HG02852 (cell line): ENCODE measurements around the gene ARMC3.
A peak's percentile ranks its signal among the peaks of the same experiment; 100 is the strongest.

Source experiments
- ATAC-seq: cut with Tn5 transposase; IDR thresholded peaks from one replicate; pipeline ENCODE4 v1.9.1; 2021; ENCODE audit warnings: mild to moderate bottlenecking, moderate library complexity; ENCODE audit not compliant: unreplicated experiment

The ARMC3 gene

GRCh38 chr10:22990443-22990842 lies 62.6 kb downstream of the ARMC3 start:
- no peak for ATAC-seq

- ATAC-seq, result peak; percentile 61
Observed at GRCh38 chr10:22992075-22992474, 64.2 kb downstream of the ARMC3 start.

GRCh38 chr10:22992621-22993020 lies 64.8 kb downstream of the ARMC3 start:
- no peak for ATAC-seq

GRCh38 chr10:22993314-22993713 lies 65.5 kb downstream of the ARMC3 start:
- no peak for ATAC-seq

GRCh38 chr10:22997096-22997495 lies 69.2 kb downstream of the ARMC3 start:
- no peak for ATAC-seq

GRCh38 chr10:22998091-22998490 lies 70.2 kb downstream of the ARMC3 start:
- no peak for ATAC-seq

- ATAC-seq, result no peak
Observed at GRCh38 chr10:22999942-23000341, 72.1 kb downstream of the ARMC3 start.

- ATAC-seq, result no peak
Observed at GRCh38 chr10:23001901-23002516, 74.2 kb downstream of the ARMC3 start.

GRCh38 chr10:23005150-23005549 lies 77.3 kb downstream of the ARMC3 start:
- ATAC-seq, result no peak

GRCh38 chr10:23013581-23014335 lies 85.9 kb downstream of the ARMC3 start:
- ATAC-seq, result no peak

GRCh38 chr10:23015021-23015707 lies 87.3 kb downstream of the ARMC3 start:
- ATAC-seq, result peak; percentile 98

- ATAC-seq, result no peak
Observed at GRCh38 chr10:23016636-23017035, 88.8 kb downstream of the ARMC3 start.

- no peak for ATAC-seq
Observed at GRCh38 chr10:23019633-23020032, 91.8 kb downstream of the ARMC3 start.

GRCh38 chr10:23021430-23021829 lies 93.6 kb downstream of the ARMC3 start:
- ATAC-seq, result no peak

GRCh38 chr10:23024002-23024401 lies 96.1 kb downstream of the ARMC3 start:
- no peak for ATAC-seq

GRCh38 chr10:23031318-23031717 lies 103.5 kb downstream of the ARMC3 start:
- ATAC-seq, result no peak

GRCh38 chr10:23034790-23035189 lies 106.9 kb downstream of the ARMC3 start:
- no peak for ATAC-seq

GRCh38 chr10:23035569-23035968 lies 107.7 kb downstream of the ARMC3 start:
- no peak for ATAC-seq

GRCh38 chr10:23037152-23037551 lies 109.3 kb downstream of the ARMC3 start:
- ATAC-seq, result no peak

- no peak for ATAC-seq
Observed at GRCh38 chr10:23037561-23037960, 109.7 kb downstream of the ARMC3 start.

- no peak for ATAC-seq
Observed at GRCh38 chr10:23038172-23038571, 110.3 kb downstream of the ARMC3 start.

GRCh38 chr10:23040002-23040401 lies 112.1 kb downstream of the ARMC3 start:
- ATAC-seq, result no peak
